GM12878 (cell line): Measurements from ENCODE around the gene CATSPERD. TPM values are rescaled to one million over a fixed set of nuclear protein-coding genes. Genes with fewer than 3 reads are reported as not detected.

Experiments used
- ATAC-seq: fragments of 200-7000 bp; cut with Tn5 transposase; 3 replicates; pipeline ENCODE4 v1.9.1; 2020; ENCODE audit warnings: mild to moderate bottlenecking, moderate library complexity
- BruUV-seq: library from RNA; stranded (reverse); fragments of 400-500 nt; replicated peaks from 2 replicates; lab custom pipeline; 2021; lab: Mats Ljungman, UMichigan
- CTCF ChIA-PET: fragments of 300-600 bp; sonication (Branson Sonifier 250); formaldehyde crosslinking; extraction: SDS; loops from one replicate; lab custom pipeline; 2021; ENCODE audit warnings: inconsistent platforms; lab: Yijun Ruan, JAX
- POLR2A ChIA-PET: fragments of 350-600 bp; formaldehyde crosslinking; extraction: SDS; loops from one replicate; lab custom pipeline; 2021; ENCODE audit warnings: inconsistent platforms; lab: Charles Lee
- RAD21 ChIA-PET: fragments of 300-600 bp; sonication (Branson Sonifier 250); formaldehyde crosslinking; loops from one replicate; lab custom pipeline; 2023; ENCODE audit warnings: antibody characterized with exemption; ENCODE audit not compliant: unreplicated experiment; lab: Charles Lee
- SMC1A ChIA-PET: fragments of 300-600 bp; sonication (Branson Sonifier 250); formaldehyde crosslinking; loops from one replicate; lab custom pipeline; 2023; ENCODE audit not compliant: unreplicated experiment, uncharacterized antibody; lab: Charles Lee
- DNase-seq: peaks from one replicate; pipeline ENCODE4 v3.0.0-alpha.2; 2011; ENCODE audit warnings: low read depth, low spot score
- FAIRE-seq: peaks from 3 replicates; lab custom pipeline; 2011; peaks lifted over from hg19 to GRCh38; lab: Jason Lieb, UNC
- H2AFZ ChIP-seq: 2 replicates; pipeline ENCODE4 v1.6.0; 2011; ENCODE audit warnings: low read depth, low read length, control low read depth; ENCODE audit not compliant: control insufficient read depth
- H3K27ac ChIP-seq: 2 replicates; pipeline ENCODE4 v1.5.1; 2011; ENCODE audit warnings: control low read depth; ENCODE audit not compliant: control insufficient read depth, insufficient read depth
- H3K27me3 ChIP-seq, 2 experiments: replicated peaks in 1 of 2; 2 replicates each; pipeline versions ENCODE4 v1.6.0 to v1.6.1; 2011; ENCODE audit warnings: low read length in 1 of 2; ENCODE audit not compliant: control insufficient read depth in 2 of 2, insufficient read depth in 2 of 2
- H3K36me3 ChIP-seq, 2 experiments: 2 replicates each; pipeline ENCODE4 v1.5.1; 2011; ENCODE audit warnings: low read length in 1 of 2; ENCODE audit not compliant: control insufficient read depth in 2 of 2, insufficient read depth in 2 of 2
- H3K4me1 ChIP-seq: 2 replicates; pipeline ENCODE4 v1.6.1; 2011; ENCODE audit warnings: mild to moderate bottlenecking, low read length, moderate library complexity, mixed read lengths; ENCODE audit not compliant: control insufficient read depth, insufficient read depth
- H3K4me2 ChIP-seq: 2 replicates; pipeline ENCODE4 v1.6.0; 2011; ENCODE audit warnings: control low read depth; ENCODE audit not compliant: control insufficient read depth, insufficient read depth
- H3K4me3 ChIP-seq: fragments of 200-600 bp; sonication (generic); 2 replicates; pipeline ENCODE4 v1.5.1; 2016
- H3K79me2 ChIP-seq: 2 replicates; pipeline ENCODE4 v1.6.0; 2011; ENCODE audit warnings: low read length; ENCODE audit not compliant: control insufficient read depth, insufficient read depth
- H3K9ac ChIP-seq: 2 replicates; pipeline ENCODE4 v1.8.0; 2011; ENCODE audit warnings: low read length, control low read depth, mixed read lengths; ENCODE audit not compliant: control insufficient read depth, insufficient read depth
- H3K9me3 ChIP-seq: replicated peaks from 3 replicates; pipeline ENCODE4 v1.5.1; 2011; ENCODE audit warnings: mild to moderate bottlenecking, low read length; ENCODE audit not compliant: control insufficient read depth, insufficient read depth
- H4K20me1 ChIP-seq: 2 replicates; pipeline ENCODE4 v1.6.0; 2011; ENCODE audit not compliant: control insufficient read depth, insufficient read depth
- BCL11A ChIP-seq: IDR thresholded peaks from 2 replicates; pipeline ENCODE4 v1.6.1; 2011; ENCODE audit warnings: low read depth, low read length
- CHD1 ChIP-seq: IDR thresholded peaks from 2 replicates; pipeline ENCODE4 v1.6.1; 2012; ENCODE audit warnings: low read depth, low read length, improper control_type of control experiment
- CREB1 ChIP-seq: IDR thresholded peaks from 2 replicates; pipeline ENCODE4 v1.6.1; 2012; ENCODE audit warnings: low read depth, mild to moderate bottlenecking, inconsistent platforms
- FOXM1 ChIP-seq: IDR thresholded peaks from 2 replicates; pipeline ENCODE4 v1.6.1; 2012; ENCODE audit warnings: low read depth, mild to moderate bottlenecking, inconsistent platforms, low read length, moderate library complexity
- KAT2A ChIP-seq: conservative IDR thresholded peaks from 2 replicates; pipeline ENCODE4 v1.6.1; 2011; ENCODE audit warnings: low read depth, low read length; ENCODE audit not compliant: control insufficient read depth
- NFXL1 ChIP-seq: fragments of 450-650 bp; IDR thresholded peaks from 2 replicates; pipeline ENCODE4 v1.6.1; 2017; ENCODE audit warnings: antibody characterized with exemption, mild to moderate bottlenecking, borderline replicate concordance
- NRF1 ChIP-seq: conservative IDR thresholded peaks from 2 replicates; pipeline ENCODE4 v1.6.1; 2011; ENCODE audit warnings: mild to moderate bottlenecking, low read depth, low read length, improper control_type of control experiment
- TBL1XR1 ChIP-seq: IDR thresholded peaks from 2 replicates; pipeline ENCODE4 v1.6.1; 2012; ENCODE audit warnings: low read depth, low read length, improper control_type of control experiment
- TCF12 ChIP-seq: IDR thresholded peaks from 2 replicates; pipeline ENCODE4 v1.6.1; 2011; ENCODE audit warnings: low read depth, mild to moderate bottlenecking, low read length
- TCF3 ChIP-seq: IDR thresholded peaks from 2 replicates; pipeline ENCODE4 v1.6.1; 2012; ENCODE audit warnings: low read depth, mild to moderate bottlenecking, low read length, borderline replicate concordance; ENCODE audit not compliant: insufficient read depth
- WRNIP1 ChIP-seq: IDR thresholded peaks from 2 replicates; pipeline ENCODE4 v1.6.1; 2011; ENCODE audit warnings: low read depth, low read length, improper control_type of control experiment, borderline replicate concordance
- ZBED1 ChIP-seq: IDR thresholded peaks from 2 replicates; pipeline ENCODE4 v1.6.1; 2016; ENCODE audit warnings: borderline replicate concordance
- WGBS: methylation state at CpG from one replicate; pipeline ENCODE4 v1.1.6; 2016; ENCODE audit warnings: low lambda C conversion rate; ENCODE audit not compliant: insufficient replicate concordance, insufficient coverage; ENCODE audit errors: missing lambda C conversion rate; 5-methylcytosine and 5-hydroxymethylcytosine counted together
- in situ Hi-C: fragments of 300-500 bp; cut with MboI; formaldehyde crosslinking; loops from 9 replicates; pipeline ENCODE4 v1.14.3; 2018; ENCODE audit warnings: mixed read lengths
- intact Hi-C: fragments of 100-400 bp; cut with micrococcal nuclease; formaldehyde crosslinking; loops from one replicate; pipeline ENCODE4 v1.14.2; 2022; ENCODE audit not compliant: unreplicated experiment
- polyA plus RNA-seq, 11 experiments: library from polyadenylated mRNA; depleted of rRNA in 4 of 11; unstranded in 6 of 11; stranded (reverse) in 5 of 11; fragments of >200 nt; fragmentation: Nextera tagmentation in 4 of 11; fragmentation: Illumina TruSeq in 1 of 11; extraction: Ambion mirVana in 4 of 11; extraction: Trizol in 1 of 11; gene quantifications; 1 replicate in 1 of 11; 2 replicates in 10 of 11; pipeline versions ENCODE4 v1.2.1 to v1.2.3, GENCODE V29; 2011 to 2016; ENCODE audit warnings: inconsistent platforms in 2 of 11, missing spikeins in 2 of 11, low read depth in 1 of 11
- total RNA-seq, 4 experiments: library from RNA; depleted of rRNA in 3 of 4; stranded (reverse); fragments of >200 nt in 3 of 4; fragmentation: Illumina TruSeq in 1 of 4; extraction: Trizol in 1 of 4; gene quantifications; 2 replicates each; pipeline versions ENCODE4 v1.2.1 to v1.2.3, GENCODE V29; 2013 to 2021
- TF ChIP-seq, protein P1 (sequence below): fragments of 450-650 bp; IDR thresholded peaks from 2 replicates; pipeline ENCODE4 v1.6.1; 2017; ENCODE audit warnings: antibody characterized with exemption, mild to moderate bottlenecking, moderate library complexity
- TF ChIP-seq, protein P2 (sequence below): fragments of 450-650 bp; IDR thresholded peaks from 2 replicates; pipeline ENCODE4 v1.6.1; 2016; ENCODE audit warnings: mild to moderate bottlenecking
- TF ChIP-seq, protein P3 (sequence below): fragments of 450-650 bp; IDR thresholded peaks from 2 replicates; pipeline ENCODE4 v1.6.1; 2017; ENCODE audit warnings: mild to moderate bottlenecking
- TF ChIP-seq, protein P4 (sequence below): fragments of 450-650 bp; formaldehyde crosslinking; IDR thresholded peaks from 2 replicates; pipeline ENCODE4 v1.4.0; 2022; ENCODE audit warnings: mild to moderate bottlenecking, moderate library complexity

Gene CATSPERD
- total and polyA plus RNA-seq, 10 of the 15 experiments (the other 5 are each of a cell fraction or from before 2014, with no cell fraction given), result 0.02 to 0.38 (median 0.11) TPM; not detected in 5

DNA sequence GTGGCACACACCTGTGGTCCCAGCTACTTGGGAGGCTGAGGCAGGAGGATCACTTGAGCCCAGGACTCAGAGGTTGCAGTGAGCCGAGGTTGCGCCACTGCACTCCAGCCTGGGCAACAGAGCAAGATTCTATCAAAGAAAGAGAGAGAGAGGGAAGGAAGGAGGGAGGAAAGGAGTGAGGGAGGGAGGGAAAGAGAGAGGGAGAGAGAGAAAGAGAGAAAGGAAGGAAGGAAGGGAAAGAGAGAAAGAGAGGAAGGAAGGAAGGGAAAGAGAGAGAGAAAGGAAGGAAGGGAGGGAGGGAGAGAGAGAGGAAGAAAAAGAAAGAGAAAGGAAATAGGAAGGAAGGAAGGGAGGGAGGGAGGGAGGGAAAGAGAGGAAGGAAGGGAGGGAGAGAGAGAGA lies 96.8 kb downstream of the CATSPERD start:
- Histone ChIP-seq H3K27ac (no peak overlapping the region), H3K4me1 (no peaks in the 10 kb centered on the region), H3K79me2 (no peaks in the 10 kb centered on the region)
- no peak for ATAC-seq
- TF ChIP-seq TCF12 (no peak), KAT2A (no peak), BCL11A (no peak), FOXM1 (no peak), ZBED1 (no peak), TCF3 (no peak), NFXL1 (no peak), WRNIP1 (no peak), NRF1 (no peak), CHD1 (no peak), TBL1XR1 (no peak), CREB1 (no peak)
- TF ChIP-seq, protein P1, sequence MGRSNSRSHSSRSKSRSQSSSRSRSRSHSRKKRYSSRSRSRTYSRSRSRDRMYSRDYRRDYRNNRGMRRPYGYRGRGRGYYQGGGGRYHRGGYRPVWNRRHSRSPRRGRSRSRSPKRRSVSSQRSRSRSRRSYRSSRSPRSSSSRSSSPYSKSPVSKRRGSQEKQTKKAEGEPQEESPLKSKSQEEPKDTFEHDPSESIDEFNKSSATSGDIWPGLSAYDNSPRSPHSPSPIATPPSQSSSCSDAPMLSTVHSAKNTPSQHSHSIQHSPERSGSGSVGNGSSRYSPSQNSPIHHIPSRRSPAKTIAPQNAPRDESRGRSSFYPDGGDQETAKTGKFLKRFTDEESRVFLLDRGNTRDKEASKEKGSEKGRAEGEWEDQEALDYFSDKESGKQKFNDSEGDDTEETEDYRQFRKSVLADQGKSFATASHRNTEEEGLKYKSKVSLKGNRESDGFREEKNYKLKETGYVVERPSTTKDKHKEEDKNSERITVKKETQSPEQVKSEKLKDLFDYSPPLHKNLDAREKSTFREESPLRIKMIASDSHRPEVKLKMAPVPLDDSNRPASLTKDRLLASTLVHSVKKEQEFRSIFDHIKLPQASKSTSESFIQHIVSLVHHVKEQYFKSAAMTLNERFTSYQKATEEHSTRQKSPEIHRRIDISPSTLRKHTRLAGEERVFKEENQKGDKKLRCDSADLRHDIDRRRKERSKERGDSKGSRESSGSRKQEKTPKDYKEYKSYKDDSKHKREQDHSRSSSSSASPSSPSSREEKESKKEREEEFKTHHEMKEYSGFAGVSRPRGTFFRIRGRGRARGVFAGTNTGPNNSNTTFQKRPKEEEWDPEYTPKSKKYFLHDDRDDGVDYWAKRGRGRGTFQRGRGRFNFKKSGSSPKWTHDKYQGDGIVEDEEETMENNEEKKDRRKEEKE, result no peak
- TF ChIP-seq, protein P2, sequence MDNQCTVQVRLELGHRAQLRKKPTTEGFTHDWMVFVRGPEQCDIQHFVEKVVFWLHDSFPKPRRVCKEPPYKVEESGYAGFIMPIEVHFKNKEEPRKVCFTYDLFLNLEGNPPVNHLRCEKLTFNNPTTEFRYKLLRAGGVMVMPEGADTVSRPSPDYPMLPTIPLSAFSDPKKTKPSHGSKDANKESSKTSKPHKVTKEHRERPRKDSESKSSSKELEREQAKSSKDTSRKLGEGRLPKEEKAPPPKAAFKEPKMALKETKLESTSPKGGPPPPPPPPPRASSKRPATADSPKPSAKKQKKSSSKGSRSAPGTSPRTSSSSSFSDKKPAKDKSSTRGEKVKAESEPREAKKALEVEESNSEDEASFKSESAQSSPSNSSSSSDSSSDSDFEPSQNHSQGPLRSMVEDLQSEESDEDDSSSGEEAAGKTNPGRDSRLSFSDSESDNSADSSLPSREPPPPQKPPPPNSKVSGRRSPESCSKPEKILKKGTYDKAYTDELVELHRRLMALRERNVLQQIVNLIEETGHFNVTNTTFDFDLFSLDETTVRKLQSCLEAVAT, result no peak
- TF ChIP-seq, protein P3, sequence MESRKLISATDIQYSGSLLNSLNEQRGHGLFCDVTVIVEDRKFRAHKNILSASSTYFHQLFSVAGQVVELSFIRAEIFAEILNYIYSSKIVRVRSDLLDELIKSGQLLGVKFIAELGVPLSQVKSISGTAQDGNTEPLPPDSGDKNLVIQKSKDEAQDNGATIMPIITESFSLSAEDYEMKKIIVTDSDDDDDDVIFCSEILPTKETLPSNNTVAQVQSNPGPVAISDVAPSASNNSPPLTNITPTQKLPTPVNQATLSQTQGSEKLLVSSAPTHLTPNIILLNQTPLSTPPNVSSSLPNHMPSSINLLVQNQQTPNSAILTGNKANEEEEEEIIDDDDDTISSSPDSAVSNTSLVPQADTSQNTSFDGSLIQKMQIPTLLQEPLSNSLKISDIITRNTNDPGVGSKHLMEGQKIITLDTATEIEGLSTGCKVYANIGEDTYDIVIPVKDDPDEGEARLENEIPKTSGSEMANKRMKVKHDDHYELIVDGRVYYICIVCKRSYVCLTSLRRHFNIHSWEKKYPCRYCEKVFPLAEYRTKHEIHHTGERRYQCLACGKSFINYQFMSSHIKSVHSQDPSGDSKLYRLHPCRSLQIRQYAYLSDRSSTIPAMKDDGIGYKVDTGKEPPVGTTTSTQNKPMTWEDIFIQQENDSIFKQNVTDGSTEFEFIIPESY, result no peak
- TF ChIP-seq, protein P4, sequence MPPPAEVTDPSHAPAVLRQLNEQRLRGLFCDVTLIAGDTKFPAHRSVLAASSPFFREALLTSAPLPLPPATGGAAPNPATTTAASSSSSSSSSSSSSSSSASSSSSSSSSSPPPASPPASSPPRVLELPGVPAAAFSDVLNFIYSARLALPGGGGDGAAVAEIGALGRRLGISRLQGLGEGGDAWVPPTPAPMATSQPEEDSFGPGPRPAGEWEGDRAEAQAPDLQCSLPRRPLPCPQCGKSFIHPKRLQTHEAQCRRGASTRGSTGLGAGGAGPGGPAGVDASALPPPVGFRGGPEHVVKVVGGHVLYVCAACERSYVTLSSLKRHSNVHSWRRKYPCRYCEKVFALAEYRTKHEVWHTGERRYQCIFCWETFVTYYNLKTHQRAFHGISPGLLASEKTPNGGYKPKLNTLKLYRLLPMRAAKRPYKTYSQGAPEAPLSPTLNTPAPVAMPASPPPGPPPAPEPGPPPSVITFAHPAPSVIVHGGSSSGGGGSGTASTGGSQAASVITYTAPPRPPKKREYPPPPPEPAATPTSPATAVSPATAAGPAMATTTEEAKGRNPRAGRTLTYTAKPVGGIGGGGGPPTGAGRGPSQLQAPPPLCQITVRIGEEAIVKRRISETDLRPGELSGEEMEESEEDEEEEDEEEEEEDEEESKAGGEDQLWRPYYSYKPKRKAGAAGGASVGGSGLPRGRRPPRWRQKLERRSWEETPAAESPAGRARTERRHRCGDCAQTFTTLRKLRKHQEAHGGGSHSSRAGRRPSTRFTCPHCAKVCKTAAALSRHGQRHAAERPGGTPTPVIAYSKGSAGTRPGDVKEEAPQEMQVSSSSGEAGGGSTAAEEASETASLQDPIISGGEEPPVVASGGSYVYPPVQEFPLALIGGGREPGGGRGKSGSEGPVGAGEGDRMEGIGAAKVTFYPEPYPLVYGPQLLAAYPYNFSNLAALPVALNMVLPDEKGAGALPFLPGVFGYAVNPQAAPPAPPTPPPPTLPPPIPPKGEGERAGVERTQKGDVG (CRISPR knock-in tag), result no peak
- TF ChIP-seq, all 136 proteins: peak for 0
- H3K36me3 ChIP-seq, result no peaks in the 10 kb centered on the region
- no peak overlapping the region for H3K4me3 ChIP-seq
- RAD21 ChIA-PET, result no interaction called here
- WGBS, result 59% methylated on average over 2 of the region's 2 CpGs
- in situ Hi-C loops (no loop called here), intact Hi-C loops (no loop called here)
- SMC1A ChIA-PET, result no interaction called here
- FAIRE-seq (no peak), DNase-seq (no peak)
- BruUV-seq, result no TSS peak
- H4K20me1 ChIP-seq, result no peaks in the 10 kb centered on the region
- CTCF ChIA-PET, result no interaction called here
- no peak overlapping the region for H3K4me2 ChIP-seq
- no peaks in the 10 kb centered on the region for H3K9me3 ChIP-seq
- POLR2A ChIA-PET, result no interaction called here
- no peak overlapping the region for H2AFZ ChIP-seq
- H3K27me3 ChIP-seq, result no peaks in the 10 kb centered on the region
- no peak overlapping the region for H3K9ac ChIP-seq
